Cerebellar nuclear complex (tissue), 1 donor: ENCODE measurements around the gene HLA-DPA1.

Experiments used
- DNase-seq, 2 experiments: peaks; one replicate each; lab custom pipeline; 2025; lab: John Stamatoyannopoulos, UW

HLA-DPA1 gene

GRCh38 chr6:33088931-33089620, 15.6 kb upstream of the HLA-DPA1 start:
- no peak for DNase-seq

GRCh38 chr6:33088258-33088930, 14.9 kb upstream of the HLA-DPA1 start:
- no peak for DNase-seq

GRCh38 chr6:33085627-33086026, 12.2 kb upstream of the HLA-DPA1 start:
- no peak for DNase-seq

- DNase-seq: peak in 1 of 2 experiments; percentile 20
Observed at GRCh38 chr6:33082702-33083101, 9.3 kb upstream of the HLA-DPA1 start.

- DNase-seq: no peak
Observed at GRCh38 chr6:33081098-33081824, 7.8 kb upstream of the HLA-DPA1 start.

GRCh38 chr6:33080127-33081089, 7.0 kb upstream of the HLA-DPA1 start:
- no peak for DNase-seq

GRCh38 chr6:33079580-33079979, 6.1 kb upstream of the HLA-DPA1 start:
- no peak for DNase-seq

GRCh38 chr6:33078919-33079521, 5.6 kb upstream of the HLA-DPA1 start:
- no peak for DNase-seq

- no peak for DNase-seq
Observed at GRCh38 chr6:33078442-33078841, 5.0 kb upstream of the HLA-DPA1 start.

GRCh38 chr6:33077908-33078307, 4.5 kb upstream of the HLA-DPA1 start:
- DNase-seq: no peak

GRCh38 chr6:33076406-33076934, 3.0 kb upstream of the HLA-DPA1 start:
- DNase-seq: no peak

GRCh38 chr6:33075568-33076405, 2.3 kb upstream of the HLA-DPA1 start, which contains the start of gene HLA-DPB1:
HLA-DPB1 (plus strand) TSS chr6:33075990; CDS start chr6:33076042, 52 bp downstream.
- DNase-seq: peak in 1 of 2 experiments; percentile 6

GRCh38 chr6:33075208-33075567, 1.7 kb upstream of the HLA-DPA1 start:
- no peak for DNase-seq

GRCh38 chr6:33072508-33073100, 845 bp downstream of the HLA-DPA1 start:
- DNase-seq: no peak

- no peak for DNase-seq
Observed at GRCh38 chr6:33071569-33071968, 1.9 kb downstream of the HLA-DPA1 start.

- DNase-seq: no peak
Observed at GRCh38 chr6:33070909-33071308, 2.5 kb downstream of the HLA-DPA1 start.

GRCh38 chr6:33069021-33069738, 4.3 kb downstream of the HLA-DPA1 start:
- DNase-seq: no peak

- DNase-seq: no peak
Observed at GRCh38 chr6:33066917-33067521, 6.4 kb downstream of the HLA-DPA1 start.

- no peak for DNase-seq
Observed at GRCh38 chr6:33065312-33065711, 8.1 kb downstream of the HLA-DPA1 start.
